HCT116 (cell line): Measurements from ENCODE around the gene SMIM5. TPM values are rescaled to one million over a fixed set of nuclear protein-coding genes. Genes with fewer than 3 reads are reported as not detected.

ENCODE experiments used
- ATAC-seq: fragments of 200-7000 bp; cut with Tn5 transposase; 2 replicates; pipeline ENCODE4 v1.9.1; 2020; ENCODE audit warnings: mild to moderate bottlenecking, moderate library complexity
- BruUV-seq: library from RNA; stranded (reverse); fragments of 400-500 nt; replicated peaks from 2 replicates; lab custom pipeline; 2021; lab: Mats Ljungman, UMichigan
- CTCF ChIA-PET: fragments of 300-600 bp; sonication (Branson Sonifier 250); formaldehyde crosslinking; loops from one replicate; lab custom pipeline; 2021; ENCODE audit warnings: antibody characterized with exemption; lab: Charles Lee
- POLR2A ChIA-PET: fragments of 300-600, 350-600 bp; sonication (Branson Sonifier 250); formaldehyde crosslinking; loops from one replicate; lab custom pipeline; 2021; ENCODE audit warnings: antibody characterized with exemption; lab: Charles Lee
- RAD21 ChIA-PET, 2 experiments: fragments of 300-600 bp; sonication (Branson Sonifier 250); formaldehyde crosslinking; loops; one replicate each; lab custom pipeline; 2023; ENCODE audit warnings: low total read pairs in 2 of 2; ENCODE audit not compliant: uncharacterized antibody in 2 of 2, unreplicated experiment in 2 of 2, low non-redundant PET in 1 of 2; lab: Charles Lee
- DNase-seq: peaks from one replicate; pipeline ENCODE4 v3.0.0-alpha.2; 2010; ENCODE audit warnings: low read depth, low spot score
- H2AFZ ChIP-seq: fragments of 200-600 bp; shearing (Covaris generic), sonication (generic); 2 replicates; pipeline ENCODE4 v1.6.1; 2017; ENCODE audit warnings: low read depth, mixed run types, mixed read lengths, antibody characterized with exemption, low read length; ENCODE audit not compliant: poor library complexity, severe bottlenecking
- H3K27ac ChIP-seq: 2 replicates; pipeline ENCODE4 v1.5.1; 2012; ENCODE audit warnings: low read depth, low read length
- H3K27me3 ChIP-seq: fragments of 200-600 bp; sonication (generic); 2 replicates; pipeline ENCODE4 v1.6.1; 2016; ENCODE audit warnings: mixed run types, low read length, mixed read lengths; ENCODE audit not compliant: insufficient read depth
- H3K36me3 ChIP-seq, 2 experiments: fragments of 200-500 bp in 1 of 2; fragments of 200-600 bp in 1 of 2; sonication (Bioruptor generic) in 1 of 2; sonication (generic) in 1 of 2; 2 replicates each; pipeline versions ENCODE4 v1.5.1 to v1.6.1; 2014 to 2016; ENCODE audit warnings: low read length in 2 of 2, inconsistent platforms in 1 of 2, mixed read lengths in 1 of 2, mixed run types in 1 of 2; ENCODE audit not compliant: insufficient read depth in 2 of 2, control insufficient read depth in 1 of 2
- H3K4me1 ChIP-seq, 2 experiments: fragments of 200-600 bp in 1 of 2; sonication (generic) in 1 of 2; 2 replicates each; pipeline versions ENCODE4 v1.5.1 to v1.6.1; 2012 to 2017; ENCODE audit warnings: low read length in 2 of 2, inconsistent platforms in 1 of 2, mild to moderate bottlenecking in 1 of 2, mixed read lengths in 1 of 2, mixed run types in 1 of 2, moderate library complexity in 1 of 2; ENCODE audit not compliant: insufficient read depth in 2 of 2, control insufficient read depth in 1 of 2
- H3K4me2 ChIP-seq: fragments of 200-600 bp; sonication (generic); 2 replicates; pipeline ENCODE4 v1.6.1; 2017; ENCODE audit warnings: mixed run types, low read length, mixed read lengths
- H3K4me3 ChIP-seq, 2 experiments: fragments of 200-600 bp in 1 of 2; sonication (generic) in 1 of 2; replicated peaks in 1 of 2; 2 replicates each; pipeline ENCODE4 v1.5.1; 2011 to 2016; ENCODE audit warnings: low read length in 2 of 2, control low read depth in 1 of 2, low read depth in 1 of 2, mild to moderate bottlenecking in 1 of 2, mixed read lengths in 1 of 2, mixed run types in 1 of 2
- H3K79me2 ChIP-seq: fragments of 200-600 bp; sonication (generic); 2 replicates; pipeline ENCODE4 v1.6.1; 2017; ENCODE audit warnings: mild to moderate bottlenecking, mixed run types, low read length, moderate library complexity, mixed read lengths; ENCODE audit not compliant: insufficient read depth
- H3K9ac ChIP-seq: fragments of 200-600 bp; sonication (generic); 2 replicates; pipeline ENCODE4 v1.6.1; 2016; ENCODE audit warnings: low read length, mixed read lengths
- H3K9me2 ChIP-seq: fragments of 200-600 bp; sonication (generic), shearing (Covaris generic); 2 replicates; pipeline ENCODE4 v1.6.1; 2017; ENCODE audit warnings: mixed run types, mild to moderate bottlenecking, moderate library complexity; ENCODE audit not compliant: insufficient read depth
- H3K9me3 ChIP-seq, 2 experiments: fragments of 200-500 bp in 1 of 2; fragments of 200-600 bp in 1 of 2; sonication (Bioruptor generic) in 1 of 2; sonication (generic) in 1 of 2; 2 replicates each; pipeline ENCODE4 v1.6.1; 2014 to 2017; ENCODE audit warnings: low read length in 2 of 2, mixed read lengths in 2 of 2, inconsistent platforms in 1 of 2, low read depth in 1 of 2, mild to moderate bottlenecking in 1 of 2, mixed run types in 1 of 2, moderate library complexity in 1 of 2; ENCODE audit not compliant: control insufficient read depth in 1 of 2, insufficient read depth in 1 of 2
- H4K20me1 ChIP-seq: fragments of 200-600 bp; sonication (generic), shearing (Covaris generic); 2 replicates; pipeline ENCODE4 v1.6.1; 2017; ENCODE audit warnings: mixed run types, mild to moderate bottlenecking, moderate library complexity; ENCODE audit not compliant: insufficient read depth
- CBX3 ChIP-seq: IDR thresholded peaks from 2 replicates; pipeline ENCODE4 v1.6.1; 2012; ENCODE audit warnings: low read depth
- CEBPB ChIP-seq: IDR thresholded peaks from 2 replicates; pipeline ENCODE4 v1.6.1; 2012; ENCODE audit warnings: low read depth
- CTCF ChIP-seq, 3 experiments: fragments of 200-600 bp in 1 of 3; sonication (generic) in 1 of 3; IDR thresholded peaks in 2 of 3; conservative IDR thresholded peaks in 1 of 3; 2 replicates each; pipeline ENCODE4 v1.5.1; 2012 to 2017; ENCODE audit warnings: low read depth in 2 of 3, low read length in 2 of 3, antibody characterized with exemption in 1 of 3, borderline replicate concordance in 1 of 3, control low read depth in 1 of 3, mild to moderate bottlenecking in 1 of 3, mixed read lengths in 1 of 3, mixed run types in 1 of 3, moderate library complexity in 1 of 3; ENCODE audit not compliant: insufficient read depth in 1 of 3
- FOSL1 ChIP-seq: IDR thresholded peaks from 2 replicates; pipeline ENCODE4 v1.6.1; 2012; ENCODE audit warnings: low read depth
- POLR2AphosphoS5 ChIP-seq: IDR thresholded peaks from 2 replicates; pipeline ENCODE4 v1.6.1; 2011; ENCODE audit warnings: mild to moderate bottlenecking, low read depth, low read length, moderate library complexity
- RAD21 ChIP-seq: IDR thresholded peaks from 2 replicates; pipeline ENCODE4 v1.6.1; 2012; ENCODE audit warnings: low read depth, mild to moderate bottlenecking
- SP1 ChIP-seq: IDR thresholded peaks from 2 replicates; pipeline ENCODE4 v1.6.1; 2012; ENCODE audit warnings: low read depth
- SRF ChIP-seq: IDR thresholded peaks from 2 replicates; pipeline ENCODE4 v1.6.1; 2012; ENCODE audit warnings: low read depth
- ZNF274 ChIP-seq: fragments of 200-500 bp; sonication (Bioruptor generic); IDR thresholded peaks from 2 replicates; pipeline ENCODE4 v1.6.1; 2014; ENCODE audit warnings: mild to moderate bottlenecking, low read depth, low read length, inconsistent platforms
- intact Hi-C: fragments of 100-400 bp; cut with micrococcal nuclease; formaldehyde crosslinking; loops from 2 replicates; pipeline ENCODE4 v1.10.0; 2022
- total RNA-seq: library from RNA; stranded (reverse); gene quantifications from one replicate; pipeline ENCODE4 v1.2.1, GENCODE V29; 2021; ENCODE audit not compliant: unreplicated experiment

SMIM5 gene
- total RNA-seq, 1 experiment from 2014 or later = 0.12 TPM

- no peak for ATAC-seq
- H3K27ac ChIP-seq = no peak overlapping the region
- H3K27me3 ChIP-seq = no peaks in the 10 kb centered on the region
- no TSS peak for BruUV-seq
- no peak overlapping the region for H3K4me2 ChIP-seq
- POLR2A ChIA-PET = no interaction called here
- CTCF ChIA-PET = interaction anchor here (1.1 to 6.9 kb wide), 2 partner anchors 10 to 22 kb away, joined by 3 to 63 read pairs; partner anchors contain the start of gene SMIM5
- no peak for DNase-seq
- H3K4me3 ChIP-seq = no peak overlapping the region
- H3K4me1 ChIP-seq = peaks cover 0 to 5% of the 10 kb centered on the region in 2 experiments; a peak in 1 of 4 replicates
- no peaks in the 10 kb centered on the region for H4K20me1 ChIP-seq
- intact Hi-C loops = no loop called here
- no peaks in the 10 kb centered on the region for H3K9me3 ChIP-seq
- no peak for TF ChIP-seq RAD21
- H2AFZ ChIP-seq = no peak overlapping the region
- RAD21 ChIA-PET = no interaction called here
- H3K9ac ChIP-seq = no peak overlapping the region
- no peaks in the 10 kb centered on the region for H3K79me2 ChIP-seq
- no peaks in the 10 kb centered on the region for H3K9me2 ChIP-seq
- no peaks in the 10 kb centered on the region for H3K36me3 ChIP-seq
These were observed 9.8 kb upstream of the SMIM5 start for GRCh38 chr17:75623386-75623785.

- Histone ChIP-seq H3K27me3 (no peaks in the 10 kb centered on the region), H3K9ac (no peak overlapping the region), H3K4me3 (no peak overlapping the region), H3K9me3 (no peaks in the 10 kb centered on the region), H4K20me1 (no peaks in the 10 kb centered on the region), H3K4me2 (no peak overlapping the region), H3K4me1 (peaks cover 0 to 5% of the 10 kb centered on the region in 2 experiments; a peak in 1 of 4 replicates), H3K36me3 (no peaks in the 10 kb centered on the region), H3K9me2 (no peaks in the 10 kb centered on the region)
- intact Hi-C loops = no loop called here
- BruUV-seq = TSS peak; percentile 3
- RAD21 ChIA-PET = no interaction called here
- POLR2A ChIA-PET = no interaction called here
- no peak for ATAC-seq
- no peak for TF ChIP-seq CEBPB
- no peak for TF ChIP-seq ZNF274
- no peak for TF ChIP-seq SRF
- TF ChIP-seq CTCF (IDR thresholded peaks at IDR 0.05 in 2 of 3, conservative IDR thresholded peaks at IDR 0.05 in 1 of 3; ENCODE audit: borderline replicate concordance in 1 of 3, insufficient read depth in 1 of 3, low read depth in 2 of 3, low read length in 2 of 3) = no peak
- TF ChIP-seq FOSL1 = no peak
- no peak for TF ChIP-seq SP1
- TF ChIP-seq POLR2AphosphoS5 = peak; percentile 8; the same call in 1 of the 2 replicates
- TF ChIP-seq CBX3 = no peak
- TF ChIP-seq, all 23 proteins: peak for 1
- H3K79me2 ChIP-seq = no peaks in the 10 kb centered on the region
- H3K27ac ChIP-seq = no peak overlapping the region
- CTCF ChIA-PET = interaction anchor here (1.0 to 6.9 kb wide), 4 partner anchors 9 to 126 kb away, joined by 3 to 63 read pairs (median 8); partner anchors contain the start of gene SMIM5
- no peak overlapping the region for H2AFZ ChIP-seq
- no peak for DNase-seq
These were observed 9.2 kb upstream of the SMIM5 start for GRCh38 chr17:75624021-75624420.
